ENCODE measurements around the gene FAT2.

The FAT2 gene, protein sequence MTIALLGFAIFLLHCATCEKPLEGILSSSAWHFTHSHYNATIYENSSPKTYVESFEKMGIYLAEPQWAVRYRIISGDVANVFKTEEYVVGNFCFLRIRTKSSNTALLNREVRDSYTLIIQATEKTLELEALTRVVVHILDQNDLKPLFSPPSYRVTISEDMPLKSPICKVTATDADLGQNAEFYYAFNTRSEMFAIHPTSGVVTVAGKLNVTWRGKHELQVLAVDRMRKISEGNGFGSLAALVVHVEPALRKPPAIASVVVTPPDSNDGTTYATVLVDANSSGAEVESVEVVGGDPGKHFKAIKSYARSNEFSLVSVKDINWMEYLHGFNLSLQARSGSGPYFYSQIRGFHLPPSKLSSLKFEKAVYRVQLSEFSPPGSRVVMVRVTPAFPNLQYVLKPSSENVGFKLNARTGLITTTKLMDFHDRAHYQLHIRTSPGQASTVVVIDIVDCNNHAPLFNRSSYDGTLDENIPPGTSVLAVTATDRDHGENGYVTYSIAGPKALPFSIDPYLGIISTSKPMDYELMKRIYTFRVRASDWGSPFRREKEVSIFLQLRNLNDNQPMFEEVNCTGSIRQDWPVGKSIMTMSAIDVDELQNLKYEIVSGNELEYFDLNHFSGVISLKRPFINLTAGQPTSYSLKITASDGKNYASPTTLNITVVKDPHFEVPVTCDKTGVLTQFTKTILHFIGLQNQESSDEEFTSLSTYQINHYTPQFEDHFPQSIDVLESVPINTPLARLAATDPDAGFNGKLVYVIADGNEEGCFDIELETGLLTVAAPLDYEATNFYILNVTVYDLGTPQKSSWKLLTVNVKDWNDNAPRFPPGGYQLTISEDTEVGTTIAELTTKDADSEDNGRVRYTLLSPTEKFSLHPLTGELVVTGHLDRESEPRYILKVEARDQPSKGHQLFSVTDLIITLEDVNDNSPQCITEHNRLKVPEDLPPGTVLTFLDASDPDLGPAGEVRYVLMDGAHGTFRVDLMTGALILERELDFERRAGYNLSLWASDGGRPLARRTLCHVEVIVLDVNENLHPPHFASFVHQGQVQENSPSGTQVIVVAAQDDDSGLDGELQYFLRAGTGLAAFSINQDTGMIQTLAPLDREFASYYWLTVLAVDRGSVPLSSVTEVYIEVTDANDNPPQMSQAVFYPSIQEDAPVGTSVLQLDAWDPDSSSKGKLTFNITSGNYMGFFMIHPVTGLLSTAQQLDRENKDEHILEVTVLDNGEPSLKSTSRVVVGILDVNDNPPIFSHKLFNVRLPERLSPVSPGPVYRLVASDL (N-terminal part only)

DNA sequence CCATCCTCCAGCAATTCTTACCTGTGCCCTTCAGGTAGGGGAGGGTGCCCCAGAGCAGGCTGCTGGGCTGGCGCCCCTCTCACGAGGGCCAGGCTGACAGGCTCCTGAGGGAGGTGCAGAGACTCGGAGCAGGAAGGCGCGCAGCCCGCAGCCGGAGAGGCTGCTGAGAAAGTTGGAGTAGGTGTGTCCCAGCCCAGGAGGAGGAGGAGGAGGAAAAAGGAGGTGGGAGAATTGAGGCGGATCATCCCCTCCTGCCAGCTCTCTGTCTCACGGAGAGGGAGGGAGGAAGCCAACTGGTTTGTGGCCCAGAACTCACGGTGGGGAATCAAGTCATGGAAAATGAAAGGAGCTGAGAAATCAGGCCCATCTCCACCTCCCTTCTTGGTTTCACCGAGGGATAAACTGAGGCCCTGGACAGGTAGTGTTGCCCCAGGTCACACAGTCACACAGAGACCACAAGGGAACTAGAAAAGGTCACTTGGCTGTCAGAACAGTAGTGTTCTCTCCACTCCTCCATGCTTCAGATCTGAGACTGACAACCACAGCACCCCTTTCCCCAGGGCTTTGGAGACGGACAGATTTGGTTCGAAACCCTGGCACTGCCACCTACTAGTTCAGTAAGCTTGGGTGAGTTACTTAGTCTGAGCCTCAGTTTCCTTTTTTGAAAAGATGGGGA, at the start of gene FAT2:
Gene FAT2, minus strand, starts transcription at position 188 of the 676 bp plus-strand sequence. CDS start 22,400 bp downstream, outside the sequence.
- DNase-seq (ENCODE audit: low read depth) = no peak

DNA sequence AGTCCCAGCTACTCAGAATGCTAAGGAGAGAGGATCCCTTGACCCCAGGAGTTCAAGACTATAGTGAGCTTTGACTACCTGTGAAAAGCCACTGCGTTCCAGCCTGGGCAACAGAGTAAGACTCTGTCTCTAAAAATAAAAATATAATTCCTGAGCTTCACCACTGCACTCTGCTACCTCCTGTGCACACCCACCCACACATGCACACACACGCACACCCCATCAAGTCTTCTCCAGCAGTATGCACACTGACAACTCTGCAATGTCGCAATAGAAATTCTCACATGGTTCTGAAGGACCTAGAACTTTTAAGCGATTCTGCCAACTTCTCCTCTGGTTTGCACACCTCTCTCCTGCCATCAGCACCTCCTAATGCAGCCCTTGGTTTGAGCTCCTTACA, 47.5 kb upstream of the FAT2 start:
- DNase-seq (ENCODE audit: low read depth) = no peak

DNA sequence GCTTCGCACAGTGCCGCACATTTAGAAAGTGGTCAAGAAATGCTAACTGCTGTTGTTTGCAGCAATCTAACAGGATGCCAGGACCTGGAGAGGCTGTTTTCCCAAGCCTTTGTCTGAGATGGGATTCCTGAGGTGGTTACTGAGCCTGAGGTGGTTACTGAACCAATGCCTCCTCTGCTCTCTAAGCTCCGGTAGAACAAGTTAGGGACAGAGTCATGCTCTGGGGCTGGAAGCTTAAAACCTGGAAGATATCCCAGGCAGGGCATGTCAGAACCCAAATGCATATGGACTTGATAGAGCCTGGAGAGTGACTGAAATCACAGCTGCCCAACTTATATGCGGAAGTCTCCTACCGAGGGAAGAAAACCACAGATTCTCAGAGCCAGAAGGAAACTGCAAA, 46.5 kb upstream of the FAT2 start:
- no peak for DNase-seq (ENCODE audit: low read depth)

DNA sequence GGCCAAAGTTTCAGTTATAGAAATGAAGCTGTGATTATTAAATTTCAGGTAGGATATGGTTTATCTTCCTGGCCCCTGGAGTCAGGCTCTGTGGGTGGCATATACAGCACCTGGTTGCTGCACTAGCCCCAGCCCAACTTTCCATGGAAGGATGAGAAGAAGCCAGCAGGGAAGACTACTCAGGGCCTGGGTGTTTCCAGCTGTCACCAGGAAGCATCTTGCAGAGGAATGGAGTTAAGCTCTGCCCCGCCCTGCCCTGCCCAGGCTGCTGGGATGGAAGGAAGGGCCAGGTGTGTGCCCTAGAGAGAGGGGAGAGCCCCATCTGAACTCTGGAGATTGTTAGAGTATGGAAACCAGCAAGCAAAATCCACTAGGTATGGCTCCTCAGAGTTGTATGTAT, 42.8 kb upstream of the FAT2 start:
- no peak for DNase-seq (ENCODE audit: low read depth)

DNA sequence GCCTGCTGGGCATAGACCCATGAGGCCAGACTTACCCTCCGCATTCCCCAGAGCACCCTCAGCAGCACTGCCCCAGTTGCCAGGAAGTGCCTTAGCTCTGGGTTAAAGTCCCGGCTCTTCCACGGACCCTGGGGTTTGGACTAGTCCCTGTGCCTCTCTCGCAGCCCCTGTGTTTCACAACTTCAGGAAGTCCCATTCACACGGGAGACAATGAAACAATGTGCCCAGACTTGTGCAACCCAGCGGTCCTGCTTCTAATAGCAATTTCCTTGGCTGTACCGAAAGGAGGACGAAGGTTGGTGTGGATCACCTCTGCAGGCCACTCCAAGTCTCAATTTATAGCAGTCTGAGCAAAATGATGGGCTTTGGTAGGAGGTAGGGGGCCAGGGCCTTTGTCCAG, 41.8 kb upstream of the FAT2 start:
- no peak for DNase-seq (ENCODE audit: low read depth)

DNA sequence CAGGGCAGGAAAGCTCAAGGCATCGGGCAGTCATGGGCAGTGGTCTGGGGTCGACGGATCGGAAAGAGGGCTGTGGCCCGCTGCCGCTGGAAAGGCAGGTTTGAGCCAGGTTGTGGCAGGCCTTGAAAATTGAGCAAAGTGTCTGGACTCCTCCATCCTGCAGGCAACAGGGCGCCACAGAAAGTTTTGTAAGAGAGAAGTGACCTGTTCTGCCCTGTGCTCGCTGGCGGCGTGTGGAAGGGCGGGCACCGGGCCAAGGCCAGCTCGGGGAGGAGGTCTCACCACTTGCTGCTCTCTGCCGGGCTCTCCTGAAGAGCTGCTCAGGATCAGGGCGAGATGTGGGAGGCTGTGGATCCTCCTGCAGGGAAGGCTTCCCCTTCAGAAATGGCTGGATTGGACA, 41.4 kb upstream of the FAT2 start:
- no peak for DNase-seq (ENCODE audit: low read depth)

DNA sequence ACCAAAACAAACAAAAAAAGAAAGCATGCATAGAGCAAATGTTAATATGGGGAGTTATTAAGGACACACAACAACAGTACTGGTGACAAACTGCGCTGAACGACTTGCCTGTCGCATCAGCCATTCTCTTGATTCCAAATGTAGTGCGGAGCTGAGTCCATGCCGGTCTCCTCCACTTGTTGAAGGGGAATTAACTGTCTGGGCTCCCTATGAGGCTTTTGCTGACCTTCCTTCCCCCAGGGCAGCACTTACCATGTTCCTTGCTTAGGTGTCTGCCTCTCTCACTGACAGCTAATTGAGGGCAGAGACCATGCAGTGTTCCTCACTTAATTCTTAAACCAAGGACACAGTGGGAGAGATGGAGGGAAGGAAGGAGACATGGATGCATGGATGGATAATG, 40.8 kb upstream of the FAT2 start:
- no peak for DNase-seq (ENCODE audit: low read depth)

DNA sequence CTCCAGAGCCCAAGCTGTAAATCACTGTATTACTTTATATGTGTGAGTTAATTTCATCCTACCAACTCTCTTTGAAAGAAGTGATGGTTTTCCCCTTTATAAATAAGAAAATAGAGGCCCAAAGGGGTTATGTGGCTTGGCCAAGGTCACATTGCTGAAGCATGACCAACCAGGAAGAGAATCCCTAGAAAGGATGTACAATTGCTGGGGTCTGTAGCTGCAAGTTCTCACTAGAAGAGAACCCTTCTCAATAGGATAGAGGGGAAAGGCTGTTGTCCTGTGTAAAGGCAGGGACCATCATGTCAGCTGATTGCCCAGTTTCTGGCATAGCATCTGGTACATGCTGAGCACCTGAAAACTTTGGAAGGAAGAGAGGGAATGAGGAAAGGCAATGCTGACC, 39.0 kb upstream of the FAT2 start:
- no peak for DNase-seq (ENCODE audit: low read depth)

DNA sequence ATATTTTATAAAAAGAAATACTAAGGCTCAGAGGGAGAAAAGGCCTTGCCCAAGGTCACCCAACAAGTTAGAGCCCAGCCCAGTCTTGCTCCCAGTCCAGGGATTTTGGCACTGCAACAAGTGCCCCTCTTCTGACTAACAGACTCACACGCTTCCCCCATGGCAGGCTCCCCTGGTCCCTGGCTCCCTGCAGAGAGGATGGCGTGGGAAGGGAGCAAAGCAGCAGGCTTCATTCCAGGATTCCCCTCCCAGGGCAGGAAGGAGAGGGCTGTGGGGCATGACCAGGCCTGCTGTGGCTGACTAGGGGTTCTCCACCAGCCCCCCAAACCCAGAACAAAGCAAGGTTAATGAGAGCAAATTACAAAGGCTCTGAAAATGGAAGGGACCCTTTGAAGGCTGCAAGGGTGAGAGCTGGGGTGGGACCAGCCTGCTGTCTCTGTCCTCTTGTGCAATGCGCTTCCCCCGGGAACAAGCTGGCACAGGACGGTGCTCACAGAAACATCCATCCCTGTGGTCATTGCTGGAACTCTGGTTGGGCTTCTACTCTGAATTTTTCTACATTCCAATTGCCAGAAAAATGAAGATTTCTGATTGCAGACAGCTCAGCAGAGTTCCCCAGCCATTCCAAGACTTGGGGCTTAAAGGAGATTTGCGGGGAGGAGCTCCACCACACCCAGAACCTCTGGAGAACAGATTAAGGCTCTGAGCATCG, 37.1 kb upstream of the FAT2 start:
- no peak for DNase-seq (ENCODE audit: low read depth)

DNA sequence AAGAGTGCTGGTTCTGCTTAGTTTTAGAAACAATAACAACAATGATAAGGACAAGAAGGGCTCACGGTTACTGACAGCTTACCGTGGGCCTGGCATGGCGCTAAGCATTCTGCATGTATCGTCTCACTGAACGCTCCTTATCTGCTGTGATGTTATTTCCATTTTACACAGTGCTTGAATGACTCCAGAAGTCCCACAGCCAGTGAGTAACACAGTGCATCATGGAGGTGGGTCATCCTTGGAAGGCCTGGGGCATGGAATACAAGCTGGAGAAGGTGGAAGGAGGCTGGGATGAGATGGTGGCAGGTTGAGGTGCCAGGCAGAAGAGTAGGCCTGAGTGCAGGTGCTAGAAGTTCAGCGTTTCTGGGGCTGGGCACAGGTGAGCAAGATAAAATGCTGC, 36.5 kb upstream of the FAT2 start:
- DNase-seq (ENCODE audit: low read depth) = no peak

DNA sequence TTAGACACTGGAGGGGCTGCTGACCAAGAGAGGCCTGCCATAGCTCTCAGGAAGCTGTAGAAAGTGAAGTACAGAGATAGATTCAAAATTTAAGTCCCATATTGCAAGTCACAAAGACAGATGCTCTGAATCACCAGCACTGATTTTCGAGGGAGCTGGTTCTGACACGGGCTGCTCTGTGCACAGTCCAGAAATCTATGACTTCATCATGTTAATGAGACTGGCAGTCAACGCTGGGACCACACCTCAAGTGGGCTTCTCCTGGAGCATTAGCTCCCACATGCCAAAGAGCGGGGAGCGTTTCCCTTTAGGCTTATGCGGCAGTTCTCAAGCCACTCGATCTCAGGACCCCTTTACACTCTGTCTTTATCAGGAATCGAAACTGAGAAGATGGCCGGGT, 34.2 kb upstream of the FAT2 start:
- no peak for DNase-seq (ENCODE audit: low read depth)

DNA sequence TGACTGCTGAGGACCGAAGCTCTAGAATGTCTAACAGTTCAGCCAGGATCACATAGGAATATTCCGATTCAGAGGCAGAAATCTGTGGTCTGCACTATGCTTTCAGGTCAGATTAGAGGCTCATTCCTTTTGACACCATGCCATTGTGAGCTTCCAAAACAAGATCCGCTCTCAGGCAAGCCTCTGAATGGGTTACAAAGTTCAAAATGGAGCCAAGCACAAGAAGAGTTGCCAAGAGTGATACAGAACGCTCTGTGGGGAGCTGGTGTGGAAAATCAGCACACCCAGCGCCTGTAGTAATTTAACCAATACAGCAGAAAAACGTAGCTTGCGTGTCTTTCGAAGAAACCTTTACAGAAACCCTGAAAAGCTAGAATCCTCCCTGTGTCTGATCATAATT, 33.3 kb upstream of the FAT2 start:
- no peak for DNase-seq (ENCODE audit: low read depth)

DNA sequence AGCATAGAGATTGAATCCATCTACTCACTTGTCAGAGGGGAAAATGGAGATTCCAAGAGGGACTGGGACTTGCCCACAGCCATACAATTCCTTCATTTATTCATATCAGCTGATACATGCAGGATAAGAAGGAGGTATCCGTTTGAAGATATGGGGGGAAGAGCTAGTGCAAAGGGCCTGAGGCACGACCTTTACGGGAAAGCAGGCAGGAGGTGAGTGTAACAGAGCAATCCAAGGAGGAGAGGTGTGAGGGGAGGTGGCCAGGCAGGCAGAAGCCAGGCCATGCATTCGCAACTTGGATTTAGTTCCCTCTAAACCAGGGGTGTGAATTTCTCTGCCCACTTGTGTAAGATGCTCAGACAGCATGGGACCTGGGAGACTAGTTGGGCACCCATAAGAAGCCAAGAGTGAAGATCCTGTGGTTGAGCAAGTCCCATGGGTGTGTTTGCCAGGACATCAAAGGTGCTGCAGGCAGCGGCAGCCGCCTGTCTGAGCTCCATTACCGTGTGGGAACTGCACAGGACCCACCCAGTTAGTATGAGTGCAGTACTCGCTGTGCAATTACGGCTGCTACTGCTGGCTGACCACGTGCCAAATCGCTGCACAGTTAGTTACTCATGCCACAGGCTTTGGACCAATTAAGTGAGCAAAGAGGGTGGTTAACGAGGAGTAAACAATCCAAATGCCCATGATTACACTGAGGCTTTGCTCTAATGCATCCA, 31.4 kb upstream of the FAT2 start:
- no peak for DNase-seq (ENCODE audit: low read depth)

DNA sequence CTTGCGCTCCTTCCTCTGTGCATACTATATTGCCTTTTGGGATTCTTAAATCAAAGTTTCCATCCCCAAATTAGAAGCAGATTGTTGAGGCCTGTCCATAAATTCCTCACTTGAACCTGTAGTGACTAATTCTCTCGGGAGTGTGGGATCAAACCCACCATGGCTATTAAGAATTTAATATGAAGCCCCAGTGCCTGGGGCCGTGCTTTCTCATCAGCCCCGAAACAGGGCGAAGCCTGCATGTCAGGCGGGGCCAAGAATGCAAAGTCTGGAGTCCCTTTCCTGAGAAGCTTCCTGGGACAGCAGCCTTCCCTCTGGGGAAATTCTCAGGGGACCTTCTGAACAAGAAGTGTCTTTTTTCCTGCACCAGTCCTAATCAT, 29.3 kb upstream of the FAT2 start:
- no peak for DNase-seq (ENCODE audit: low read depth)

DNA sequence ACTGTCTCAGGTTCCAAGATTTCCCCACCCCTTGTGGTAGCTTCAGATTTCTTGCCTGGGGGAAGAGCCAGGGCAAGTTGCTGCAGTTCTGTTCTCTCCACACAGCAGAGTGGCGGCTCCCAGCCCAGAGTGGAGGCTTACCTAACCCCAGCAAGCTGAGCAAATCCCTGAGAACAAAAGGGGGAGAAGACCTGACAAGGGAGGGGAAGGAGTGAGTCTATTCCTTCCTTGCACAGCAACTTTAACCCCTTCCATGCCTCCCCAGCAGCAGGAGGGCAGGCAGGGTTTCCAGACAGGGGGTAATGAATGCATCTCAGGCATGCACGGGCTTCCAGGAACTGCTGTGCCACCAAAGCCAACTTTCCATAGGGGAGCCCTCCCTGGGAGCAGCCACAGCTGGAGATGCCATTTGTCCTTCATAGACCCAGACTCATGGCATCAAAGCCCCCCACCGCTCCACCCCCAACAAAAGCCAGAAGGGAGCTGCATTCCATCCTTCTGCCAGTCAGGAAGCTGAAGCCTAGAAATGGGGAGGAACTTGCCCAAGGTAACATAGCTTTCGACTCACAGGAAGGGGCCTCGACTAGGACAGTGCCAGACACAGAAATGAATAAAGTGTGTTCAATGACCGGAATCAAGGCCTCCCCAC, 28.8 kb upstream of the FAT2 start:
- DNase-seq (ENCODE audit: low read depth) = no peak

DNA sequence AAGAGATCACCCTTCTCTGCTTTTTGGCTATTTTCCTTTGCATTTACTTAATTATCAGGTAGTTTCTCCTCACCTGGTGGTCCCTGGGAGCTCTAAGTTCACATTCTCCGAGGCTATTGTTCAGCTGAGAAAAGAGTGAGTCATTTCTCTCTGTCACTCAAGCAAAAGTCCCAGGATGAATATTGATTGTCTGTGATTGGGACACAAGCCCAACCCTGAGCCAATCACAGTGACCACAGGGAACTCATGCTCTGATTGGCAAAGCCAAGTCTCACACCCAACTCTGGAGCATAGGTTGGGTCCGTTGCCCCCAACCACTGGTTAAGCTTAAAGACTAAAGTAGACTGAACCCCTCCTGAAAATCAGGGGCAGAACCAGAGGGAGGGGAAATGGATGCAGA, 27.8 kb upstream of the FAT2 start:
- DNase-seq (ENCODE audit: low read depth) = no peak

DNA sequence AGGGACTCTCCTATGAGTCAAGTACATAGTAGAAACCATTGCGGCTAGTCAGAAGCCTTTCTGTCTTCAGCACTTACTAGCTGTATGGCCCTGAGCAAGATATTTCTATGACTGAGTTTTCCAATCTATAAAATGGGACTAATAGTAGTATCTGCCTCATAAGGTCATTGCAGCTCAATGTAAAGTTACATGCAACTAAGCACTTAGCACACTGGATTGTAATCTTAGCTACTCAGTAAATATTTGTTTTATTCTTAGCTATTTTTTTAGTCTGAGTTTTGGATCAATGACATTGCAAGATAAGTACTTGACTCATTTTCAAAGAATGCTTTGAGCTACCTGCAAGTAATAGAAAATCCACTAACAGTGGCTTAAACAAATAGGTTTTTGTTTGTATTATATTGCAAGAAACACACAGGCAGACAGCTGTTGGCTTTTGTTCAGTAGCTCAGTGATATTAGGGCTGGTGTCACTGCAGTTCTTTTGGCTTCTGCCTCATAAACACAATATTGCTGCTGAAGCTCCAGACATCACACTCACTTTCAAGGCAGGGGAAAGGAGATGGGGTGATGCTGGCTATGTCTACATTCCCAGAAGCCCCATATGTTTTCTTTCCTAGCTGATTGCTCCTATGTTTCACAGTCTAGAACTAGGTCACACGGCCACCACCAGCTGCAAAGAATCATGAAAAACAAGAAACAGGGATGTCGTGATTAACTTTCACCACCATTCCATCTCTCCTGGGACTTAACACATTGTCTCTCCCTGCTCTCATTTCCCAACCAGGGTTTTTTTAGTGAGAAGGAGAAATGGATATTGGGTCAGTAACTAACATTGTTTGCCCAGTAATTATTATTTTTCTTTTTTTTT, 26.9 kb upstream of the FAT2 start:
- DNase-seq (ENCODE audit: low read depth) = no peak

DNA sequence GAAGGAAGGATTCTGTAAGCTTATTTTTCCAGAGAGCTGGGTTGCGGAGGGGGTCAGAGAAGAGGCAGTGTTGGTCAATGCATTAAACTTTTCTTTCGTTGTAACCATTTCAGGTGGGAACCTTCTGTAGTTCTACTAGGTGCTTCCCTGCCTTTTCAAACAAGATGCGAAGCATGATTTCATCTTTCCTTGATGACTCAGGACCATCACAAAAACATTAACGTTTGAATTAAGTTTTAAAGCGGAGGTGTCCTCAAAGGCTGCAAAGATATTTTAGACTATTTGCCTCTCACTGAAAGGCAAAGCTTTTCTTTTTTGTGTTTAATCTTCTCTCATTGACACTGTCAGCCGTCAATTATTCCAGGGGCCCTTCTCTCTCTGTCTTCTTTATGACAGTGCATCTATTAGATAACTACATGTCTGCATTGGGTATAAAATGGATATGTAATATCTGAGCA, 26.3 kb upstream of the FAT2 start:
- no peak for DNase-seq (ENCODE audit: low read depth)

DNA sequence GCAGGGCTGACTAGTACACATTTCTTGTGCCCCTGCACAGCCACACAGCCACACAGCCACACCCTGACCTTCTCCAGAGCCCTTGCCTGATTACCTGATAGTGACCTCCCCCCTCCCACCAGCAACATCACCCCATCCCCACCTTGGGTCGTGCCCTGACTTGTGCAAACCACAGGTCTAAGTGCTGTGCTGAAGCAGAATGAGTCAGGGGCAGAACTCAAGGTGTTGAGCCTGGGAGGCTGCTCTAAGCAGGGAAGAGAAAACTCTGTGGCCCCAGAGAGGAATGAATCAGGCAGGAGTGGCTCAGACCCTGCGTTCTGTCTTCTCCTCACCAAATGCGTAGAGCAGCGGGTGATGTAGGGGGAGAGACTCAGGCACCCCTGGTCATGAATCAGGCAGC, 24.3 kb upstream of the FAT2 start:
- no peak for DNase-seq (ENCODE audit: low read depth)

Data from stimulated activated CD8-positive, alpha-beta memory T cell treated with anti-CD3 and anti-CD28 coated beads, Interleukin-4, amount 100 ng/mL, for 24 hours (primary cell).